COLO668 (cell line): ENCODE data around the gene EPHB2.
A peak's percentile ranks its signal among the peaks of the same experiment; 100 is the strongest.

Source experiments
- DNase-seq: peaks from one replicate; lab custom pipeline; 2025; ENCODE audit not compliant: unreplicated experiment; lab: John Stamatoyannopoulos, UW

Gene EPHB2

GRCh38 chr1:22854688-22855565 is 144.3 kb downstream of the EPHB2 start:
- no peak for DNase-seq

GRCh38 chr1:22855668-22856606 is 145.3 kb downstream of the EPHB2 start:
- no peak for DNase-seq

GRCh38 chr1:22857661-22858060 is 147.0 kb downstream of the EPHB2 start:
- DNase-seq: no peak

DNA sequence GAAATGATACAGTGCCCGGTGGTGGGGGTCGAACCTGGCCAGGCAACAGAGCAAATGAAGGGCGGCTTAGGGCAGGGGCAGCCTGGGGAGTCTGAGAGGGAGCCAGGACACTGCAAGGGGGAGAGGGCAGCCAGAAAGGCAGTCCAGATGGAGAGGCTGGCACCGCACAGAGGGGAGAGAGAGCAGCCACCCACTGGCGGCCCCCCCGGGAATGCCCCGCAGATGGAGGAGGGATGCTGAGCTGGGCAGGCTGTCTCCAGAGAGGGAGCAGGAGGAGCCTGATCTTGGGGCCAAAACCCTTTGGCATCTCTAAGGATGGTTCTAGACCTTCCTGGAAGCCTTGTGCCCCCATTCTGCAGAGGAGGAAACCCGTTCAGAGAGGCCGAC is 149.8 kb downstream of the EPHB2 start:
- DNase-seq: no peak

DNA sequence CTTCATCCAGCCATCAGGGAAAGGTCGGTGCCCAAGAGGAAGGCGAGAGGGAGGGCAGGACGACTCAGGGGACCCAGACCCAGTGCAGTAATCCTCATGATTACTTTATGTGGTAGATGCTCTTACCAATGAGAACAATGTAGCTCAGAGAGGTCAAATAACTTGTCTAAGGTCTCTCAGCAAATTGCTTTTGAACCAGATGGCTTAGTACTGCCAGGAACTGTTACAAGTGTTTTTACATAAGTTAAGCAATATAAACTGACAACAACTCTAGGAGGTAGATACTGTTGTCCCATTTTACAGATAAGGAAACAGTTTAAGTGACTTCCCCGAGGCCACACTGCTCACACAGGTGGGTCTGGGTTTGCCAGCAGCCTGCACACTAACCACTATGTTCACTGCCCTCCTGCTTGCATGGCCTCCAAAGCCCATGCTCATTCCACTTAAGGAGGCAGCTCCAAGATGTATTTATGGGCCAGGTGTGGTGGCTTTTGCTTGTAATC is 150.3 kb downstream of the EPHB2 start:
- no peak for DNase-seq

- peak; percentile 28 for DNase-seq
Observed at GRCh38 chr1:22861764-22862440, 151.3 kb downstream of the EPHB2 start.

DNA sequence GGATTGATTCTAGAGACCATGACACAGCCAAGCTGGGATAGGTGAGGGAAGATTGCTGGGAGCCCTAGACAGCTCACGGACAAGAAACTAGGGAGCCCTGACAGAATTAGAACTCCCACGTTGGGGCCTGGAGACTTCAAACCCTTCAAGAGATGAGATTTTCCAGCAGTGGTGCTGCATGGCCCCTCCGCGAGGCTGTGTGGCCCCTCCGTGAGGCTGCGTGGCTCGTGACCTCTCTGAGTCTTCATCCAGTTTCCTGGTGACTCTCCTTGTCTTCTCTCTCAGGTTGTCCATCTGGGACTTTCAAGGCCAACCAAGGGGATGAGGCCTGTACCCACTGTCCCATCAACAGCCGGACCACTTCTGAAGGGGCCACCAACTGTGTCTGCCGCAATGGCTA is 152.1 kb downstream of the EPHB2 start:
- no peak for DNase-seq

DNA sequence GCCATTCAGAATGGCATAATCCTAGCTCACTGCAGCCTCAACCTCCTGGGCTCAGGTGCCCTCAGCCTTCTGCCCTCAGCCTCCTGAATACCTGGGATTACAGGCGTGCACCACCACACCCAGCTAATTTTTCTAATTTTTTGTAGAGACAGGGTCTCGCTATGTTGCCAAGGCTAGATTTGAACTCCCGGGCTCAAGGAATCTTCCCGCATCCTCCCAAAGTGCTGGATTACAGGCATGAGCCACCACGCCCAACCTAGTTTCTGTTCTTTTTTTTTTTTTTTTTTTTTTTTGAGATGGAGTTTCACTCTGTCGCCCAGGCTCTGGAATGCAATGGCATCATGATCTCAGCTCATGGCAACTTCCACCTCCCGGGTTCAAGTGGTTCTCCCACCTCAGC is 153.1 kb downstream of the EPHB2 start:
- no peak for DNase-seq

DNA sequence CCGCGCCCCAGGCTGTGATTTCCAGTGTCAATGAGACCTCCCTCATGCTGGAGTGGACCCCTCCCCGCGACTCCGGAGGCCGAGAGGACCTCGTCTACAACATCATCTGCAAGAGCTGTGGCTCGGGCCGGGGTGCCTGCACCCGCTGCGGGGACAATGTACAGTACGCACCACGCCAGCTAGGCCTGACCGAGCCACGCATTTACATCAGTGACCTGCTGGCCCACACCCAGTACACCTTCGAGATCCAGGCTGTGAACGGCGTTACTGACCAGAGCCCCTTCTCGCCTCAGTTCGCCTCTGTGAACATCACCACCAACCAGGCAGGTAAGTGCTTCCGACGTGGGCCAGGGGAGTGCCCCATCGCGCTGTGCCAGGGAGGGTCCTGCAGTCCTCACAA is 154.2 kb downstream of the EPHB2 start:
- DNase-seq: no peak

DNA sequence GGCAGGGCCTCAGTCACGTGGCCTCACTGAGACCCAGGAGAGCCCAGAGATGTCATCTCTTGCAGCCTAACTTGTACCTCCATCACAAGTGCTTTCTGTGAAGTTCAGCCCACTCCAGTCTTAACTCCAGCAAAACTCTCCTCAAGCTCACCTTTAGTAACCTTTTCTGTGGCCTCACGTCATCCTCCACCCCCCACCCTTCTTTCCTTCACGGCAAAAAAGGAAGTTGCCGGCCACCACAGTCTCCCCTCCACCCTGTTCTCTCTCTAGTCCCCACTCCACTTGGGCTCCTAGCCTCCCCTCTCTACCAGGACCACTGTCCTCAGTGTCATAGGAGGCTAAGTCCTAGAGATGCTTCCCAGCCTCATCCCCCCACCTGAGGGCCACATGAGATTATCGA is 155.1 kb downstream of the EPHB2 start:
- DNase-seq: no peak

- no peak for DNase-seq
Observed at GRCh38 chr1:22866868-22867267, 156.2 kb downstream of the EPHB2 start.

DNA sequence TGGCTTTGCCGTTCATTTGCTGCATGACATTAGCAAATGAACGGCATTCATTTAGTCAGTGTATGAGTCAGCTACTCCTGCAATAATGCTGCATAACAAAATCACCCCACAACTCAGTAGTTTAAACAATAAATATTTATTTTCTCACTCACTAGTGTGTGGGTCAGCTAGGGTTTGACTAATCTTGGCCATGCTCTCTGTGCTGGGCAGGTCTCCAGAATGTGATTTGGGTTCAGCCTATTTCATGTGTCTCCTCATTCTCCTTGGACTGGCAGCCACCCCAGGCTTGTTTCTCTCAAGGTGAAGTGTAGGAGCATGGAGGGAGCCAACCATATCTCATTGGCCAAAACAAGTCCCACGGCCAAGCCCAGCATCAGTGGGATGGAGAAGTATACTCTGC is 157.7 kb downstream of the EPHB2 start:
- DNase-seq: no peak

- no peak for DNase-seq
Observed at GRCh38 chr1:22869325-22869724, 158.7 kb downstream of the EPHB2 start.

DNA sequence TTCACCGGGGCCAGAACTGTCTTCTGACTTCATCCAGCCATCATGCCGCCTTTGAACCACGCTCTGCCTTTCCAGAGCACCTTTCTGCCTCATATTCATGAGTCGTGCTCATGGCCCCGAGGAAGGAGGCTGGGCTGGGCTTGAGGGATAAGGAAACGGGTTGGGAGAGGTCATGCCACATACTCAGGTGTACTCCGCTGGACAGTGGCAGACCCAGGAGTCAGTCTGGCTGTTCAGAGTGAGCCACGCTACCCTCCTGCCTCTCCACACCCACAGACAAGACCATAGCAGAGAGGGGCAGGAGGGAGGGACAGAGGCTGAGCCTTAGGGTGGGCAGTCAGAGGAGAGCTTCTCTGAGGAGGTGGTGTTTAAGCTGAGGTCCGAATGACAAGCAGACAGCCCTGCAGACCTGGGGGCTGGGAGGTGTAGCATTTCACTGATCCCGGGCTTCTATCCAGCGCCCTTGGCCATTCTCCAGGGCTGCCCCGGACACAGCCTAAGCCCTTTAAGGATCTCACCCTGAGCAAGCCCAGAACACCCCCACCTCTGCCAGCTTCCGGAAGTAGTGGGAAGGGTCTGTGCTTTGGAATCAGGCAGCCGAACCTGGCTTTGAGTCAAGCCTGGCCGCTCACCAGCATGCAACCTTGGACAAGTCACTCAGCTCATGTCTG is 159.7 kb downstream of the EPHB2 start:
- DNase-seq: no peak

DNA sequence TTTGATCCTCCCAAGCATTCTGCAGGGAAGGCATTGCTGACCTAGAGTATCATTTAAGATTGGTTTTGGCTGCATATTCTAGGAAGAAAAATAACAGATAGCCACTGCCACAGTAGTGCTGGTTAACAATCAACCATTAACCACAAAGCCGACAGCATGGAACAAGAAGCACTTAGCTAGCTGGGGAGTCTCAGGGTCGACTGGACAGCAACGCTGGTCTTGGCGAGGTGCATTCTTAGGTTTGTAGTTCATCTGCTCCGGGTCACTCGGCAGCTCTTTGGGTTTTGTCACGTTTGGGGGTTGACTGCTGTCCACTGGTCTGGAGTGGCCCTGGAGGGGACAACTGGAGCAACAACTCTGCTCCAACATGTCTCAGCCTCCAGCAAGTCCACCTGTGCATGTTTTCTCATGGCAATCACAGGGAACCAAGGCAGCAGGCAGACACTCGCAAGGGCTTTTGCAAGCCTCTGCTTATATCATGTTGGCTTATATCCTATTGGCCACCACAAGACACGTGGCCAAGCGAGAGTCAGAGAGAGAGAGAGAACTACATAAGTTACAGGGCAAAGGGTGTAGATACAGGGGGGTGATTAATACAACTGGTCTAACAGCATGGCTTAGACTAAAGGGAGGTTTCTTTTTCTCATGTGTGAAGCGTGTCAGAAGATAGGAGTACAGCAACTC is 162.5 kb downstream of the EPHB2 start:
- no peak for DNase-seq

GRCh38 chr1:22874785-22875184 is 164.1 kb downstream of the EPHB2 start:
- no peak for DNase-seq

GRCh38 chr1:22875241-22875640 is 164.6 kb downstream of the EPHB2 start:
- DNase-seq: no peak

- DNase-seq: no peak
Observed at GRCh38 chr1:22875841-22876240, 165.2 kb downstream of the EPHB2 start.

DNA sequence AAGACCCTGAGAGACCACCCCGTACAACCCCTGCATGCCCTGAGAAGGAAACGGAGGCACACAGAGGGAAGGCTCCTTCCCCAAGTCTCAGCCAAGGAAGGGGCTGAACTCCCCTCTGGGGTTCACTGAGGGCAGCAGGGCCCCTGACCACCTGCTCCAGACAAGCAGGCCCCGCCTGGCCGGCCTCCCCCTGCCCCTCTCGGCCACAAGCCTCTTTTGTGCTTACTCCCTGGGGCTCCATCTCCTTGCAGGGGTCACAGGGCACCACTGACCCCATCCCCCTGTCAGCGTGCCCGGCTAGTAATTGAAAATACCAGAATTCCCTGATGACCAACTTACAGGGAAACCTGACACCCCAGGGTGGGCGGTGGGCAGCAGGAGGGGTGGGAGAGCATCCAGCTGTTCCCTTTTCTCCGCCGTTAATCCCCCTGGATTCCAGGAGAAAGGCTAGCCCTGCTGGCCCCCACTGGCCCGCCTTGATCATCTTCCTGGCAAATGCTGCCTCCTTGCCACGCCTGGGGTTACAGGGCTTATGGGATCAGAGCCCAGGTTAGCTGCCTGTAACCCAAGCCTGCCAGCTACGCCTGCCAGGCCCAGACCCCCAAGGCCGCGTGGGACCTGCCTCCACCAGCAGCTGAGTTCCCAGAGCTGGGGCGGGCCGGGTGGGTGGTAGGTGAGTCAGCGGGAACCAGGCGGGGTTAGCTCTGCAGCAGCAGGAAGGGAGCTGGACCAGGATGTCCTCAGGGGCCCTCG is 165.9 kb downstream of the EPHB2 start:
- no peak for DNase-seq
